Skeletal muscle tissue (tissue), 4 donors: ENCODE measurements around the gene FTO. TPM values are rescaled to one million over a fixed set of nuclear protein-coding genes. Genes with fewer than 3 reads are reported as not detected.

Source experiments
- H3K27ac ChIP-seq: one replicate; pipeline ENCODE4 v1.7.0; 2013; ENCODE audit warnings: mild to moderate bottlenecking, low read depth, low read length, inconsistent platforms
- H3K27me3 ChIP-seq, 3 donors: one replicate each; pipeline ENCODE4 v1.7.0; 2013; ENCODE audit warnings: low read length in 3 of 3; ENCODE audit not compliant: control insufficient read depth in 3 of 3, insufficient read depth in 3 of 3
- H3K36me3 ChIP-seq, 3 donors: one replicate each; pipeline ENCODE4 v1.7.0; 2013; ENCODE audit warnings: low read length in 3 of 3; ENCODE audit not compliant: control insufficient read depth in 3 of 3, insufficient read depth in 3 of 3
- H3K4me1 ChIP-seq, 3 donors: one replicate each; pipeline ENCODE4 v1.7.0; 2013; ENCODE audit warnings: low read length in 3 of 3, mild to moderate bottlenecking in 3 of 3; ENCODE audit not compliant: control insufficient read depth in 3 of 3, insufficient read depth in 3 of 3
- H3K4me3 ChIP-seq, 3 donors: one replicate each; pipeline ENCODE4 v1.7.0; 2013; ENCODE audit warnings: low read length in 3 of 3
- H3K9ac ChIP-seq, 3 donors: one replicate each; pipeline ENCODE4 v1.7.0; 2013; ENCODE audit warnings: low read length in 3 of 3, mild to moderate bottlenecking in 3 of 3, moderate library complexity in 2 of 3, low read depth in 1 of 3
- H3K9me3 ChIP-seq, 3 donors: one replicate each; pipeline ENCODE4 v1.7.0; 2013; ENCODE audit warnings: low read length in 3 of 3; ENCODE audit not compliant: control insufficient read depth in 3 of 3
- total RNA-seq: library from RNA; depleted of rRNA; stranded (reverse); fragments of >200 nt; gene quantifications from one replicate; pipeline ENCODE4 v1.2.3, GENCODE V29; 2014
- donor health status: Osteomylitis.

Gene FTO
- total RNA-seq, 1 donor from 2014 or later, result 37.1 TPM

- H3K9ac ChIP-seq, result no peak overlapping the region
- no peaks in the 10 kb centered on the region for H3K9me3 ChIP-seq
- H3K4me1 ChIP-seq, result peaks cover 0 to 3% (median 0%) of the 10 kb centered on the region in 3 donors
- no peaks in the 10 kb centered on the region for H3K27me3 ChIP-seq
- peaks cover 0 to 10% (median 4%) of the 10 kb centered on the region in 3 donors for H3K36me3 ChIP-seq
- no peak overlapping the region for H3K27ac ChIP-seq
- H3K4me3 ChIP-seq, result no peak overlapping the region
Measured at GRCh38 chr16:53814801-53815200, 110.8 kb downstream of the FTO start.

DNA sequence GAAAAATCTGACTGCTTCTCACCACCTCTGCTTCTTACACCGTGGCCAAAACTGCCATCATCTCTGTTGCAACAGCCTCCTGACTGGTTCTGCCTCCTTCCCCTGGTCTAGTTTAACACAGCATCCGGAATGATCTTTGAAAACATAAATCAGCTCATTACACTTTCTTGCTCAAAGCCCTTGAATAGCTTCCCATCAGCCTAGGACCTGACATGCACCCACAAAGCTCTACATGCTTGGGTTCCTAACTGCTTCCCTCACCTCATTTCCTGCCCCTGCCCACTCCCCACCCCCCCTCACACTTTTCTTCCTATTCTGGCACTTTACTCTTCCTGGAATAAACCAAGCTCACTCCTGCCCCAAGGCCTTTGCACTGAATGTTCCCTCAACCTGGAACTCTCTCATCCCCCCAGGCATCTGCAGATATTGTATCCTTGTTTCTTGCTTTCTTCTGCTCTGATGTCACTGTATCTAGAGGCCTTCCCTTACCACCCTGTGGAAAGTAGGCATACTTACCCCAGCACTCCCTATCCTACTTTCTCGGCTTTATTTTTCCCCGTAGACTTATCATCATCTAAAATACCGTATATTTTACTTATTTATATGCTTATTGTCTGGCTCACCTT is 112.4 kb downstream of the FTO start:
- H3K9me3 ChIP-seq, result no peaks in the 10 kb centered on the region

GRCh38 chr16:53817117-53817755 is 113.3 kb downstream of the FTO start:
- H3K4me1 ChIP-seq, result peaks cover 0 to 7% (median 5%) of the 10 kb centered on the region in 3 donors
- no peaks in the 10 kb centered on the region for H3K9me3 ChIP-seq
- no peaks in the 10 kb centered on the region for H3K27me3 ChIP-seq
- H3K27ac ChIP-seq, result no peak overlapping the region
- H3K4me3 ChIP-seq, result no peak overlapping the region
- no peak overlapping the region for H3K9ac ChIP-seq
- H3K36me3 ChIP-seq, result peaks cover 0 to 5% (median 0%) of the 10 kb centered on the region in 3 donors

More for the DNA sequence above, 112.4 kb downstream of the FTO start:
- H3K4me3 ChIP-seq, result no peak overlapping the region
- H3K4me1 ChIP-seq, result peaks cover 0 to 3% (median 0%) of the 10 kb centered on the region in 3 donors
- peaks cover 0 to 5% (median 4%) of the 10 kb centered on the region in 3 donors for H3K36me3 ChIP-seq
- H3K27me3 ChIP-seq, result no peaks in the 10 kb centered on the region
- no peak overlapping the region for H3K9ac ChIP-seq
- H3K27ac ChIP-seq, result no peak overlapping the region

DNA sequence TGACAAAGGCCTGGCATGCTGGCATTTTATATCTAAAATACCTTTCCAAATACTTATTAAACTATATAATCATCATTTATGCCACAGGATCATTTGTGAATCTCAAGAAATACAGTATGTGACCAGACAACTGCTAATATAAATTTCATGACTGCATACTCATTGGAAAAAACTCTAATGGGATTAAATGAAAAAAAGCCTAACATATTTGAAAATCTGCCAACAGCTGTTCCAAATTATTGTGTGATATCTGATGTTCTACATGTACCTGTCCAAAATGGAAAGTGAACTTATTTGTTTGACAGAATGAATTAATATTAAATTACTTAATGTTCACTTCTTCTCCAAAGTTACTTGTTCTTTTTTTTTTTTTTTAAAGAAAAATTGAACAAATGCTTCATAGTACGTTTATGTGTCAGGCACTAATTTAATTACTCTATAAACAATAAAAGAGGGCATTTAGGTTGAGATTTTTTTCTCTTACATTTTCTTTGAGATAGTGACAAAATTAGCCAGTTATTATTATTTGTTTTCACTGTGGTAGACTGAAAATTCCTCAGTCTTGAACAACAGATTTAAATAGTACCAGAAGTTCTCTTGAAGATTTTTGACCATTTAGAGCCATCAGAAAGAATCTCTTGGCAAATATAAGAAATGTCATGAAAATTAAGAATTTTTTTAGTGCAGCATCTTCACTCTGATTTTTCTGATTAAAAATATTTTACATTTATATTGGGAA is 114.0 kb downstream of the FTO start:
- H3K36me3 ChIP-seq, result peaks cover 0 to 5% (median 0%) of the 10 kb centered on the region in 3 donors
- peaks cover 2 to 13% (median 5%) of the 10 kb centered on the region in 3 donors for H3K4me1 ChIP-seq
- H3K9ac ChIP-seq, result no peak overlapping the region

GRCh38 chr16:53821487-53821886 is 117.5 kb downstream of the FTO start:
- H3K9ac ChIP-seq, result no peak overlapping the region
- no peak overlapping the region for H3K4me3 ChIP-seq
- H3K27ac ChIP-seq, result no peak overlapping the region
- H3K36me3 ChIP-seq, result peaks cover 6 to 9% (median 7%) of the 10 kb centered on the region in 3 donors
- no peaks in the 10 kb centered on the region for H3K9me3 ChIP-seq
- peaks cover 3 to 15% (median 5%) of the 10 kb centered on the region in 3 donors for H3K4me1 ChIP-seq
- no peaks in the 10 kb centered on the region for H3K27me3 ChIP-seq

More for the DNA sequence above, 114.0 kb downstream of the FTO start:
- Histone ChIP-seq H3K27ac (no peak overlapping the region), H3K9me3 (no peaks in the 10 kb centered on the region), H3K27me3 (no peaks in the 10 kb centered on the region), H3K4me3 (no peak overlapping the region)

GRCh38 chr16:53821957-53822625 is 118.1 kb downstream of the FTO start:
- no peak overlapping the region for H3K27ac ChIP-seq
- H3K4me3 ChIP-seq, result no peak overlapping the region
- peaks cover 6 to 9% (median 8%) of the 10 kb centered on the region in 3 donors for H3K36me3 ChIP-seq
- no peak overlapping the region for H3K9ac ChIP-seq
- H3K4me1 ChIP-seq, result peaks cover 3 to 15% (median 5%) of the 10 kb centered on the region in 3 donors
- H3K9me3 ChIP-seq, result no peaks in the 10 kb centered on the region
- H3K27me3 ChIP-seq, result no peaks in the 10 kb centered on the region

DNA sequence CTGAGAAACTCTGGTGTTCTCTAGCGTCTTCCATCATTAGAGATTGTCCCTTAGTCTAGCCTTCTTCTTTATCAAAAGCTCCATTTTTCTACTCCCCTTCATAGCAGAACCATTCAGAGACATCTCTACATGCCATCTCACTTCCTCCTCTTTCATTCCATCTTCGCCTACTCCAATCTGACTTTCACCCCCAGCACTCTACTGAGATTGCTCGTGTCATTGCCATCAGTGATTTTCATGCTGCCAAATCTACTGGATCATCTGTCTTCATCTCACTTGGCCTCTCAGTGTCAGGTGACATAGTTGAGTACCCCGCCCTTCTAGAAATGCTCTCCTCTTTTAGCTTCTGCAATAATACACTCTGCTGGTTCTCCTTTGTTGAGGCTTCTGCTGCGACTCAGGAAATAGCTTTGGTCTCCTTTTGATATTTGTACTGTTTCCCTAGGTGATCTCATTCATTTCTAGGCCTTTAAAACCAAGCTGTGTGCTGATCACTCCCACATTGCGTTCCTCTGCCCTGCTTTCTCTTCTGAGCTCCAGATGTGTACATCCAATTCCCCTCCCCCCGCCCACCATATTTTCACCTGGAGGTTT is 119.1 kb downstream of the FTO start:
- H3K9me3 ChIP-seq, result no peaks in the 10 kb centered on the region
- no peak overlapping the region for H3K9ac ChIP-seq
- peaks cover 6 to 9% (median 8%) of the 10 kb centered on the region in 3 donors for H3K36me3 ChIP-seq
- no peaks in the 10 kb centered on the region for H3K27me3 ChIP-seq
- no peak overlapping the region for H3K4me3 ChIP-seq
- no peak overlapping the region for H3K27ac ChIP-seq
- peaks cover 2 to 15% (median 3%) of the 10 kb centered on the region in 3 donors for H3K4me1 ChIP-seq

GRCh38 chr16:53826658-53827057 is 122.7 kb downstream of the FTO start:
- Histone ChIP-seq H3K4me1 (peaks cover 2 to 12% (median 3%) of the 10 kb centered on the region in 3 donors), H3K9me3 (no peaks in the 10 kb centered on the region), H3K4me3 (no peak overlapping the region), H3K27me3 (no peaks in the 10 kb centered on the region), H3K36me3 (peaks cover 6 to 9% (median 8%) of the 10 kb centered on the region in 3 donors), H3K9ac (no peak overlapping the region), H3K27ac (no peak overlapping the region)

DNA sequence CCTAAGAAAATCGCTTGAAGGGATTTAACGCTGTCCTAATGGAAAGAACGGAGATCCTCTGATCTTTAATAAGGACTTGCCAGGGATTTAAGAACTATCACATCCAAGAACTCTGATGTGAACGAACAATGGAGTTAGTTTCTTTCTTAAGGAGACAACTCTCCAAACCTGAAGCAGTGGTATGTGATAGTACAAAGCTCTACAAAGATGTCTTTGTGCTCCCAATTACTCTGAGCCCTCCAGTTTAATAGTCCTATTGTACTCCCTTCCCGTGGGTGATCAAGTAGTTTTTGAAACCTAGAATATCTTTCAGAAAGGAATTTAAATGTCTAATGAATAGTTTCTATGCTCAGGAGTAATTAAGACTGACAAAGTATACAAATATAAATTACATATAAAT is 123.8 kb downstream of the FTO start:
- H3K9me3 ChIP-seq, result no peaks in the 10 kb centered on the region
- no peak overlapping the region for H3K27ac ChIP-seq
- peaks cover 0 to 5% (median 3%) of the 10 kb centered on the region in 3 donors for H3K4me1 ChIP-seq
- H3K9ac ChIP-seq, result no peak overlapping the region
- no peaks in the 10 kb centered on the region for H3K27me3 ChIP-seq
- no peak overlapping the region for H3K4me3 ChIP-seq
- peaks cover 6 to 9% (median 8%) of the 10 kb centered on the region in 3 donors for H3K36me3 ChIP-seq
